CD4-positive, alpha-beta T cell (primary cell): ENCODE data around the gene CAMKK2. TPM values are rescaled to one million over a fixed set of nuclear protein-coding genes. Genes with fewer than 3 reads are reported as not detected.
"Not testable (repeated sequence)": the region's sequence is repeated elsewhere in the genome, so short reads cannot be mapped to it uniquely, and the experiment has no call there.

ENCODE experiments used
- ATAC-seq: fragments of 200-7000 bp; cut with Tn5 transposase; one replicate; pipeline ENCODE4 v1.10.0; 2022; ENCODE audit warnings: mild to moderate bottlenecking; ENCODE audit not compliant: poor library complexity
- CTCF ChIA-PET: fragments of 350-600 bp; sonication (Branson Sonifier 250); formaldehyde crosslinking; loops from one replicate; lab custom pipeline; 2021; ENCODE audit warnings: antibody characterized with exemption, inconsistent platforms; lab: Charles Lee
- POLR2A ChIA-PET: fragments of 350-600 bp; sonication (Branson Sonifier 250); formaldehyde crosslinking; loops from one replicate; lab custom pipeline; 2021; ENCODE audit warnings: antibody characterized with exemption, inconsistent platforms; lab: Charles Lee
- DNase-seq, 14 experiments: peaks; one replicate each; pipeline ENCODE4 v3.0.0-alpha.2; 2013 to 2020; ENCODE audit warnings: mixed read lengths in 2 of 14
- H3K27ac ChIP-seq, 2 donors: one replicate each; pipeline versions ENCODE4 v1.5.1 to v1.7.0; 2013; ENCODE audit warnings: low read length in 2 of 2, low read depth in 1 of 2, mild to moderate bottlenecking in 1 of 2
- H3K27me3 ChIP-seq, 2 experiments: 1 replicate in 1 of 2; 2 replicates in 1 of 2; pipeline versions ENCODE4 v1.6.1 to v1.7.0; 2013; ENCODE audit warnings: low read length in 2 of 2, control low read depth in 1 of 2, mild to moderate bottlenecking in 1 of 2, moderate library complexity in 1 of 2; ENCODE audit not compliant: insufficient read depth in 2 of 2, control insufficient read depth in 1 of 2
- H3K36me3 ChIP-seq: one replicate; pipeline ENCODE4 v1.6.1; 2013; ENCODE audit warnings: low read length, control low read depth; ENCODE audit not compliant: insufficient read depth
- H3K4me1 ChIP-seq: one replicate; pipeline ENCODE4 v1.6.1; 2013; ENCODE audit warnings: low read length, control low read depth; ENCODE audit not compliant: insufficient read depth
- H3K4me3 ChIP-seq: one replicate; pipeline ENCODE4 v1.5.1; 2013; ENCODE audit warnings: mild to moderate bottlenecking, low read length, moderate library complexity
- H3K9me3 ChIP-seq, 2 experiments: 1 replicate in 1 of 2; 2 replicates in 1 of 2; pipeline versions ENCODE4 v1.6.1 to v1.7.0; 2013; ENCODE audit warnings: low read length in 2 of 2, mild to moderate bottlenecking in 2 of 2, control low read depth in 1 of 2, moderate library complexity in 1 of 2; ENCODE audit not compliant: control insufficient read depth in 1 of 2, insufficient read depth in 1 of 2
- H3K27ac Mint-ChIP-seq: one replicate; pipeline ENCODE4 v1.8.0; 2020; ENCODE audit warnings: mixed read lengths
- H3K27me3 Mint-ChIP-seq: one replicate; pipeline ENCODE4 v1.8.0; 2021; ENCODE audit warnings: mixed read lengths
- H3K36me3 Mint-ChIP-seq: one replicate; pipeline ENCODE4 v1.8.0; 2021; ENCODE audit warnings: low read depth, mixed read lengths
- H3K4me1 Mint-ChIP-seq: one replicate; pipeline ENCODE4 v1.8.0; 2021; ENCODE audit warnings: low read depth, mixed read lengths
- H3K4me3 Mint-ChIP-seq: one replicate; pipeline ENCODE4 v1.8.0; 2020; ENCODE audit warnings: mild to moderate bottlenecking, mixed read lengths
- H3K9me3 Mint-ChIP-seq: one replicate; pipeline ENCODE4 v1.8.0; 2020; ENCODE audit warnings: mixed read lengths
- intact Hi-C, 2 experiments: fragments of 100-400 bp; cut with DNase I in 1 of 2; cut with micrococcal nuclease in 1 of 2; formaldehyde crosslinking; loops; one replicate each; pipeline versions ENCODE4 v1.15.1 to v1.9.0; 2023 to 2025; cut with DNase I, micrococcal nuclease
- total RNA-seq, 174 experiments: library from RNA in 2 of 174; stranded (reverse) in 2 of 174; gene quantifications; one replicate each; pipeline ENCODE4 v1.2.3 and lab custom pipeline; 2021 to 2026
- TF ChIP-seq, protein P1 (sequence below): fragments of 200-600 bp; IDR thresholded peaks from one replicate; pipeline ENCODE4 v1.8.0; 2022; ENCODE audit warnings: antibody characterized with exemption, mild to moderate bottlenecking

CAMKK2 gene
- total RNA-seq, 2 experiments from 2014 or later, result 6.7 to 6.8 TPM

GRCh38 chr12:121283388-121283787 is 13.1 kb downstream of the CAMKK2 start:
- Histone ChIP-seq H3K4me1 (peaks cover 5% of the 10 kb centered on the region), H3K4me3 (no peak overlapping the region), H3K27me3 (no peaks in the 10 kb centered on the region), H3K9me3 (no peaks in the 10 kb centered on the region), H3K36me3 (peaks cover 5% of the 10 kb centered on the region), H3K27ac (no peak overlapping the region)
- H3K9me3 Mint-ChIP-seq, result no peaks in the 10 kb centered on the region
- TF ChIP-seq, protein P1, sequence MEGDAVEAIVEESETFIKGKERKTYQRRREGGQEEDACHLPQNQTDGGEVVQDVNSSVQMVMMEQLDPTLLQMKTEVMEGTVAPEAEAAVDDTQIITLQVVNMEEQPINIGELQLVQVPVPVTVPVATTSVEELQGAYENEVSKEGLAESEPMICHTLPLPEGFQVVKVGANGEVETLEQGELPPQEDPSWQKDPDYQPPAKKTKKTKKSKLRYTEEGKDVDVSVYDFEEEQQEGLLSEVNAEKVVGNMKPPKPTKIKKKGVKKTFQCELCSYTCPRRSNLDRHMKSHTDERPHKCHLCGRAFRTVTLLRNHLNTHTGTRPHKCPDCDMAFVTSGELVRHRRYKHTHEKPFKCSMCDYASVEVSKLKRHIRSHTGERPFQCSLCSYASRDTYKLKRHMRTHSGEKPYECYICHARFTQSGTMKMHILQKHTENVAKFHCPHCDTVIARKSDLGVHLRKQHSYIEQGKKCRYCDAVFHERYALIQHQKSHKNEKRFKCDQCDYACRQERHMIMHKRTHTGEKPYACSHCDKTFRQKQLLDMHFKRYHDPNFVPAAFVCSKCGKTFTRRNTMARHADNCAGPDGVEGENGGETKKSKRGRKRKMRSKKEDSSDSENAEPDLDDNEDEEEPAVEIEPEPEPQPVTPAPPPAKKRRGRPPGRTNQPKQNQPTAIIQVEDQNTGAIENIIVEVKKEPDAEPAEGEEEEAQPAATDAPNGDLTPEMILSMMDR, result no peak
- peaks cover 5% of the 10 kb centered on the region for H3K4me1 Mint-ChIP-seq
- CTCF ChIA-PET, result no interaction called here
- H3K4me3 Mint-ChIP-seq, result no peak overlapping the region
- no peaks in the 10 kb centered on the region for H3K27me3 Mint-ChIP-seq
- intact Hi-C loops, result no loop called here
- no peak overlapping the region for H3K27ac Mint-ChIP-seq
- no peak for DNase-seq
- POLR2A ChIA-PET, result no interaction called here
- ATAC-seq, result no peak
- H3K36me3 Mint-ChIP-seq, result peaks cover 5% of the 10 kb centered on the region

GRCh38 chr12:121282910-121283309 is 13.6 kb downstream of the CAMKK2 start:
- H3K4me1 Mint-ChIP-seq, H3K27me3 Mint-ChIP-seq, H3K36me3 Mint-ChIP-seq, ATAC-seq, H3K4me3 ChIP-seq, H3K36me3 ChIP-seq, H3K27me3 ChIP-seq, intact Hi-C loops, H3K4me3 Mint-ChIP-seq, H3K4me1 ChIP-seq, H3K9me3 Mint-ChIP-seq, H3K27ac ChIP-seq, H3K9me3 ChIP-seq, CTCF ChIA-PET, POLR2A ChIA-PET, DNase-seq, H3K27ac Mint-ChIP-seq: not testable (repeated sequence)

- H3K36me3 ChIP-seq, result peaks cover 6% of the 10 kb centered on the region
- ATAC-seq (no peak), DNase-seq (no peak)
- H3K9me3 Mint-ChIP-seq, result no peaks in the 10 kb centered on the region
- peaks cover 4% of the 10 kb centered on the region for H3K4me1 ChIP-seq
- H3K27ac ChIP-seq, result no peak overlapping the region
- no peaks in the 10 kb centered on the region for H3K27me3 Mint-ChIP-seq
- no peak overlapping the region for H3K27ac Mint-ChIP-seq
- H3K4me3 Mint-ChIP-seq, result no peak overlapping the region
- no peak overlapping the region for H3K4me3 ChIP-seq
- TF ChIP-seq, protein P1, result no peak
- peaks cover 3% of the 10 kb centered on the region for H3K4me1 Mint-ChIP-seq
- intact Hi-C loops, result no loop called here
- ChIA-PET CTCF (no interaction called here), POLR2A (no interaction called here)
- H3K36me3 Mint-ChIP-seq, result peaks cover 13% of the 10 kb centered on the region
- no peaks in the 10 kb centered on the region for H3K27me3 ChIP-seq
- H3K9me3 ChIP-seq, result no peaks in the 10 kb centered on the region
These were observed 14.3 kb downstream of the CAMKK2 start for GRCh38 chr12:121282072-121282742.

DNA sequence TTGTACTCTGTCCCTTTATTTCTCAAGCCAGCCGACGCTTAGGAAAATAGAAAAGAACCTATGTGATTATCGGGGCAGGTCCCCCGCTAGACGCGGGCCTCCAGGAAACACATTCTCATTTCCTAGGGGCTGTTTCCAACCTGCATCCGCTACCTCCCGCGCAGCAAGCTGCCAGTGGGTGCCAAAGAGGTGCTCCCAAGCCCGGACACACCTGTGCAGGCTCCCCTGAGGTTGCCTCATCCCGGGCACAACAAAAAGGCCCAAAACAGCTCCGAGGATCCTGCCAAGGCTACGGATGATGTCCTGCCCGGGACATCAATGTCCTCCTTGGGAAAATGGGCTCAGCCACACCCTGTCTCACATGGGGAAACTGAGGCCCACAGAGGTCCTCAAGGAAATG is 15.4 kb downstream of the CAMKK2 start:
- H3K36me3 Mint-ChIP-seq, result peaks cover 16% of the 10 kb centered on the region
- DNase-seq, H3K27me3 Mint-ChIP-seq, H3K27me3 ChIP-seq, H3K4me1 ChIP-seq, ATAC-seq, CTCF ChIA-PET, H3K27ac ChIP-seq, intact Hi-C loops, H3K9me3 ChIP-seq, H3K4me3 ChIP-seq, H3K4me3 Mint-ChIP-seq, POLR2A ChIA-PET, H3K4me1 Mint-ChIP-seq, H3K9me3 Mint-ChIP-seq, H3K36me3 ChIP-seq, H3K27ac Mint-ChIP-seq: not testable (repeated sequence)

GRCh38 chr12:121280531-121280930 is 16.0 kb downstream of the CAMKK2 start:
- H3K4me3 Mint-ChIP-seq, ATAC-seq, H3K9me3 ChIP-seq, CTCF ChIA-PET, H3K9me3 Mint-ChIP-seq, H3K27me3 Mint-ChIP-seq, H3K4me1 ChIP-seq, H3K27ac Mint-ChIP-seq, H3K27me3 ChIP-seq, H3K36me3 ChIP-seq, H3K27ac ChIP-seq, H3K4me3 ChIP-seq, DNase-seq, H3K4me1 Mint-ChIP-seq, POLR2A ChIA-PET, intact Hi-C loops: not testable (repeated sequence)
- peaks cover 16% of the 10 kb centered on the region for H3K36me3 Mint-ChIP-seq
